Vagina (tissue), 2 donors: Measurements from ENCODE around the gene RC3H2. TPM values are rescaled to one million over a fixed set of nuclear protein-coding genes. Genes with fewer than 3 reads are reported as not detected.
"Not testable (repeated sequence)": the region's sequence is repeated elsewhere in the genome, so short reads cannot be mapped to it uniquely, and the experiment has no call there.

Experiments used
- DNase-seq, 2 donors: peaks; one replicate each; pipeline ENCODE4 v3.0.0-alpha.2; 2017; ENCODE audit errors: extremely low spot score in 2 of 2
- H3K27ac ChIP-seq: fragments of 200-600 bp; sonication (generic); one replicate; pipeline ENCODE4 v1.5.1; 2019
- H3K27me3 ChIP-seq: fragments of 200-600 bp; sonication (generic); one replicate; pipeline ENCODE4 v1.5.1; 2019
- H3K36me3 ChIP-seq, 2 donors: fragments of 200-600 bp; sonication (generic); one replicate each; pipeline ENCODE4 v1.5.1; 2017 to 2019
- H3K4me1 ChIP-seq: fragments of 200-600 bp; sonication (generic); one replicate; pipeline ENCODE4 v1.5.1; 2019
- H3K4me3 ChIP-seq, 2 donors: fragments of 200-600 bp; sonication (generic); 1 replicate in 1 of 2; 2 replicates in 1 of 2; pipeline ENCODE4 v1.5.1; 2016 to 2019
- H3K9me3 ChIP-seq: fragments of 200-600 bp; sonication (generic); one replicate; pipeline ENCODE4 v1.5.1; 2019
- CTCF ChIP-seq, 3 experiments: fragments of 450-650 bp in 2 of 3; fragments of 200-600 bp in 1 of 3; sonication (generic) in 1 of 3; IDR thresholded peaks; one replicate each; pipeline ENCODE4 v1.5.1; 2017 to 2019; ENCODE audit warnings: antibody characterized with exemption in 3 of 3, mild to moderate bottlenecking in 2 of 3, moderate library complexity in 2 of 3
- POLR2A ChIP-seq, 2 donors: fragments of 450-650 bp; IDR thresholded peaks; one replicate each; pipeline ENCODE4 v1.6.1; 2017; ENCODE audit warnings: antibody characterized with exemption in 2 of 2, mild to moderate bottlenecking in 2 of 2, moderate library complexity in 2 of 2
- POLR2AphosphoS5 ChIP-seq, 2 donors: sonication (generic); formaldehyde crosslinking; IDR thresholded peaks; one replicate each; pipeline ENCODE4 v1.9.0; 2017; ENCODE audit warnings: antibody characterized with exemption in 2 of 2, mild to moderate bottlenecking in 2 of 2, low read depth in 1 of 2; ENCODE audit not compliant: insufficient read depth in 1 of 2
- intact Hi-C: fragments of 100-400 bp; cut with DNase I; formaldehyde crosslinking; loops from one replicate; pipeline ENCODE4 v1.15.1; 2023
- total RNA-seq: library from RNA; depleted of rRNA; stranded (reverse); fragments of >200 nt; gene quantifications from one replicate; pipeline ENCODE4 v1.2.3, GENCODE V29; 2016

RC3H2 gene
- total RNA-seq, 1 donor from 2014 or later: 37.6 TPM

- no peak for DNase-seq
- intact Hi-C loops: no loop called here
- no peaks in the 10 kb centered on the region for H3K4me1 ChIP-seq
- no peak overlapping the region for H3K27ac ChIP-seq
- no peak overlapping the region for H3K4me3 ChIP-seq
- no peaks in the 10 kb centered on the region for H3K9me3 ChIP-seq
- H3K27me3 ChIP-seq: no peaks in the 10 kb centered on the region
- H3K36me3 ChIP-seq: peaks cover 0 to 3% of the 10 kb centered on the region in 2 donors
- TF ChIP-seq CTCF (IDR thresholded peaks at IDR 0.05) (no peak), POLR2AphosphoS5 (IDR thresholded peaks at IDR 0.05; ENCODE audit: insufficient read depth in 1 of 2, low read depth in 1 of 2) (no peak), POLR2A (IDR thresholded peaks at IDR 0.05) (no peak)
Observed at GRCh38 chr9:122844137-122844536, 61.0 kb downstream of the RC3H2 start.

DNA sequence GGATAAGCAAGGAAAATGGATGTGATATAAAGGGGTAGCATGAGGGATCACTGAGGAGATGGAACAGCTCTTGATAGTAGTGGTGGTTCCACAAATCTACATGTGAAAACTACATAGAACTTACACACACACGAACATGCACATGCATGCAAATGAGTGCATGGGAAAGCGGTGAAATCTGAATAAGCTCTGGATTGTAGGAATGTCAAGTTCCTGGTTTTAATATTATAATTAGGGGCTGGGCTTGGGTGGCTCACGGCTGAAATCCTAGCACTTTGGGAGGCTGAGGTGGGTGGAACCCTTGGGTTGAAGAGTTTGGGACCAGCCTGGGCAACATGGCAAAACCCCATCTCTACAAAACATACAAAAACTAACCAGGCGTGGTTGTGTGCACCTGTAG lies 63.7 kb downstream of the RC3H2 start:
- intact Hi-C loops: no loop called here
- Histone ChIP-seq H3K9me3 (no peaks in the 10 kb centered on the region), H3K27me3 (no peaks in the 10 kb centered on the region), H3K4me3 (no peak overlapping the region), H3K4me1 (no peaks in the 10 kb centered on the region), H3K27ac (no peak overlapping the region), H3K36me3 (peaks cover 0 to 3% of the 10 kb centered on the region in 2 donors)
- TF ChIP-seq POLR2A (IDR thresholded peaks at IDR 0.05) (no peak), CTCF (IDR thresholded peaks at IDR 0.05) (no peak), POLR2AphosphoS5 (IDR thresholded peaks at IDR 0.05; ENCODE audit: insufficient read depth in 1 of 2, low read depth in 1 of 2) (no peak)
- no peak for DNase-seq

DNA sequence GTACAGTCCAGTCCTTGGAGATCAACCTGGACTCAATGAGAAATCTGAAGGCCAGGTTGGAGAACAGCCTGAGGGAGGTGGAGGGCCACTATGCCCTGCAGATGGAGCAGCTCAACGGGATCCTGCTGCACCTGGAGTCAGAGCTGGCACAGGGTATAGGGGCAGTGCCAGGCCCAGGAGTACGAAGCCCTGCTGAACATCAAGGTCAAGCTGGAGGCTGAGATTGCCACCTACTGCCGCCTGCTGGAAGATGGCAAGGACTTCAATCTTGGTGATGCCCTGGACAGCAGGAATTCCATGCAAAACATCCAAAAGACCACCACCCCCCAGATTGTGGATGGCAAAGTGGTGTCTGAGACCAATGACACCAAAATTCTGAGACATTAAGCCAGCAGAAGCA lies 66.7 kb downstream of the RC3H2 start:
- H3K4me3 ChIP-seq, H3K27me3 ChIP-seq, DNase-seq, H3K4me1 ChIP-seq, H3K9me3 ChIP-seq, intact Hi-C loops, H3K36me3 ChIP-seq, H3K27ac ChIP-seq: not testable (repeated sequence)

DNA sequence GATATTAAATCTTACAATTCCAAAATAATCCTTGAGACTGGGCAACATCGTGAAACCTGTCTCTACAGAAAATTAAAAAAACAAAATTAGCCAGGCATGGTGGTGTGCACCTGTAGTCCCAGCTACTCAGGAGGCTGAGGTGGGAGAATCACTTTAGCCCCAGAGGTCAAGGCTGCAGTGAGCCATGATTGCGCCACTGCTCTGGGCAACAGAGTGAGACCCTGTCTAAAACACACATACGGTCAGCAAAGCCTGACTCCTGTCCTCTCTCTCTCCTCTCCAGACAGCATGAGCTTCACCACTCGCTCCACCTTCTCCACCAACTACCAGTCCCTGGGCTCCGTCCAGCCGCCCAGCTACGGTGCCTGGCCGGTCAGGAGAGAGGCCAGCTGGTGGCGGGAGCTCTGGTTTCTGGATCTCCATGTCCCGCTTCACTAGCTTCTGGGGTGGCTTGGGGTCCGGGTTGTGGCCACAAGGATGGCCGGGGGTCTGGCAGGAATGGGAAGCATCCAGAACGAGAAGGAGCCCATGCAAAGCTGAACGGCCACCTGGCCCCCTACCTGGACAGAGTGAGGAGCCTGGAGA lies 67.8 kb downstream of the RC3H2 start:
- Histone ChIP-seq H3K4me1 (no peaks in the 10 kb centered on the region), H3K27me3 (no peaks in the 10 kb centered on the region), H3K27ac (no peak overlapping the region), H3K4me3 (no peak overlapping the region), H3K9me3 (no peaks in the 10 kb centered on the region), H3K36me3 (no peaks in the 10 kb centered on the region)
- intact Hi-C loops: no loop called here
- no peak for TF ChIP-seq POLR2AphosphoS5 (IDR thresholded peaks at IDR 0.05; ENCODE audit: insufficient read depth in 1 of 2, low read depth in 1 of 2)
- no peak for TF ChIP-seq POLR2A (IDR thresholded peaks at IDR 0.05)
- no peak for TF ChIP-seq CTCF (IDR thresholded peaks at IDR 0.05)
- DNase-seq: no peak

- no peaks in the 10 kb centered on the region for H3K36me3 ChIP-seq
- H3K27ac ChIP-seq: no peak overlapping the region
- no peaks in the 10 kb centered on the region for H3K27me3 ChIP-seq
- intact Hi-C loops: no loop called here
- no peaks in the 10 kb centered on the region for H3K9me3 ChIP-seq
- TF ChIP-seq CTCF (IDR thresholded peaks at IDR 0.05) (no peak), POLR2AphosphoS5 (IDR thresholded peaks at IDR 0.05; ENCODE audit: insufficient read depth in 1 of 2, low read depth in 1 of 2) (no peak), POLR2A (IDR thresholded peaks at IDR 0.05) (no peak)
- no peak overlapping the region for H3K4me3 ChIP-seq
- no peaks in the 10 kb centered on the region for H3K4me1 ChIP-seq
- no peak for DNase-seq
Observed at GRCh38 chr9:122835313-122835731, 69.8 kb downstream of the RC3H2 start.
